Measurements from ENCODE around the gene ADAMTS1.
"Not testable (repeated sequence)": the region's sequence is repeated elsewhere in the genome, so short reads cannot be mapped to it uniquely, and the experiment has no call there.

ADAMTS1 gene

GRCh38 chr21:26865857-26866256 is 20.6 kb upstream of the ADAMTS1 start:
- ATAC-seq, result no peak
- TF ChIP-seq CSDC2 (CRISPR knock-in tag; IDR thresholded peaks at IDR 0.05) (no peak), ARNTL (CRISPR knock-in tag; IDR thresholded peaks at IDR 0.05; ENCODE audit: borderline replicate concordance, low read depth) (no peak), SNAI2 (CRISPR knock-in tag; IDR thresholded peaks at IDR 0.05) (no peak), ZNF565 (CRISPR knock-in tag; conservative IDR thresholded peaks at IDR 0.05; ENCODE audit: low read depth) (no peak), ZFP30 (CRISPR knock-in tag; IDR thresholded peaks at IDR 0.05) (no peak), ESRRG (CRISPR knock-in tag; IDR thresholded peaks at IDR 0.05) (no peak), GLIS3 (CRISPR knock-in tag; IDR thresholded peaks at IDR 0.05) (no peak), ZFP3 (CRISPR knock-in tag; IDR thresholded peaks at IDR 0.05) (no peak)
- TF ChIP-seq, protein P1, sequence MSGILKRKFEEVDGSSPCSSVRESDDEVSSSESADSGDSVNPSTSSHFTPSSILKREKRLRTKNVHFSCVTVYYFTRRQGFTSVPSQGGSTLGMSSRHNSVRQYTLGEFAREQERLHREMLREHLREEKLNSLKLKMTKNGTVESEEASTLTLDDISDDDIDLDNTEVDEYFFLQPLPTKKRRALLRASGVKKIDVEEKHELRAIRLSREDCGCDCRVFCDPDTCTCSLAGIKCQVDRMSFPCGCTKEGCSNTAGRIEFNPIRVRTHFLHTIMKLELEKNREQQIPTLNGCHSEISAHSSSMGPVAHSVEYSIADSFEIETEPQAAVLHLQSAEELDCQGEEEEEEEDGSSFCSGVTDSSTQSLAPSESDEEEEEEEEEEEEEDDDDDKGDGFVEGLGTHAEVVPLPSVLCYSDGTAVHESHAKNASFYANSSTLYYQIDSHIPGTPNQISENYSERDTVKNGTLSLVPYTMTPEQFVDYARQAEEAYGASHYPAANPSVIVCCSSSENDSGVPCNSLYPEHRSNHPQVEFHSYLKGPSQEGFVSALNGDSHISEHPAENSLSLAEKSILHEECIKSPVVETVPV (CRISPR knock-in tag; IDR thresholded peaks at IDR 0.05), result no peak

DNA sequence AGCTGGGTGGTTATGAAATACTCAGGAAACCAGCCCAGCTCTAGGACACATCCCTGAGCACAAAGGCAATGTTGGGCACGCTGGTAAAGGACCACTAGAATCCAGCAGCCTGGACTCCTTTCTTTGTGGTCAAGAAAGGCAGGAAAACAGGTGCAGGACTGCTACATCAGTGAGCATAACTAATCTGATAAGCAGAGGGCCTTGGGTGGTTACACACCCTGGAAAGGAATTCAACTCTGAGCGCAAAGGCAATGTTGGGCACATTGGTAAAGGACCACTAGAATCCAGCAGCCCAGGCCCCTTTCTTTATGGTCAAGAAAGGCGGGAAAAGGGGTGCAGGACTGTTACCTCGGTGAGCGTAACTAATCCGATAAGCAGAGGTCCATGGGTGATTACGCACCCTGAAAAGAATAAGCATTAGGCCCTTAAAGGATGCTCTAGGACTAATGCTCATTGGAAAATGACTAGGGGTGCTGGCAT is 11.7 kb upstream of the ADAMTS1 start:
- not testable (repeated sequence) for ATAC-seq

DNA sequence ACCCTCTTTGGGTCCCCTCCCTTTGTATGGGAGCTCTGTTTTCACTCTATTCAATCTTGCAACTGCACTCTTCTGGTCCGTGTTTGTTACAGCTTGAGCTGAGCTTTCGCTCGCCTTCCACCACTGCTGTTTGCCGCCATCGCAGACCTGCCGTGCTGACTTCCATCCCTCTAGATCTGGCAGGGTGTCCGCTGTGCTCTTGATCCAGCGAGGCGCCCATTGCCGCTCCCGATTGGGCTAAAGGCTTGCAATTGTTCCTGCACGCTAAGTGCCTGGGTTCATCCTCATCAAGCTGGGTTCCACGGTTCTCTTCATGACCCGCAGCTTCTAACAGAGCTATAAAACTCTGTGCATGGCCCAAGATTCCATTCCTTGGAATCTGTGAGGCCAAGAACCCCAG is 9.5 kb upstream of the ADAMTS1 start:
- ATAC-seq, result not testable (repeated sequence)

- no peak for TF ChIP-seq ZFP30 (CRISPR knock-in tag; IDR thresholded peaks at IDR 0.05)
- no peak for ATAC-seq
Observed at GRCh38 chr21:26852423-26852822, 7.2 kb upstream of the ADAMTS1 start.

- no peak for ATAC-seq
- TF ChIP-seq ZNF70 (CRISPR knock-in tag; IDR thresholded peaks at IDR 0.05) (no peak), TCF4 (CRISPR knock-in tag; IDR thresholded peaks at IDR 0.05; ENCODE audit: borderline replicate concordance) (no peak), ARNTL (CRISPR knock-in tag; IDR thresholded peaks at IDR 0.05; ENCODE audit: borderline replicate concordance, low read depth) (no peak), PPARA (CRISPR knock-in tag; IDR thresholded peaks at IDR 0.05; ENCODE audit: borderline replicate concordance) (no peak), PATZ1 (CRISPR knock-in tag; IDR thresholded peaks at IDR 0.05; ENCODE audit: borderline replicate concordance) (no peak), OSR1 (CRISPR knock-in tag; IDR thresholded peaks at IDR 0.05) (no peak), RARB (CRISPR knock-in tag; IDR thresholded peaks at IDR 0.05) (no peak)
- TF ChIP-seq, protein P2, sequence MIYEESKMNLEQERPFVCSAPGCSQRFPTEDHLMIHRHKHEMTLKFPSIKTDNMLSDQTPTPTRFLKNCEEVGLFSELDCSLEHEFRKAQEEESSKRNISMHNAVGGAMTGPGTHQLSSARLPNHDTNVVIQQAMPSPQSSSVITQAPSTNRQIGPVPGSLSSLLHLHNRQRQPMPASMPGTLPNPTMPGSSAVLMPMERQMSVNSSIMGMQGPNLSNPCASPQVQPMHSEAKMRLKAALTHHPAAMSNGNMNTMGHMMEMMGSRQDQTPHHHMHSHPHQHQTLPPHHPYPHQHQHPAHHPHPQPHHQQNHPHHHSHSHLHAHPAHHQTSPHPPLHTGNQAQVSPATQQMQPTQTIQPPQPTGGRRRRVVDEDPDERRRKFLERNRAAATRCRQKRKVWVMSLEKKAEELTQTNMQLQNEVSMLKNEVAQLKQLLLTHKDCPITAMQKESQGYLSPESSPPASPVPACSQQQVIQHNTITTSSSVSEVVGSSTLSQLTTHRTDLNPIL (CRISPR knock-in tag; IDR thresholded peaks at IDR 0.05; ENCODE audit: low read depth), result no peak
Observed at GRCh38 chr21:26851109-26851944, 6.1 kb upstream of the ADAMTS1 start.

- ATAC-seq, result no peak
- TF ChIP-seq GLIS3 (CRISPR knock-in tag; IDR thresholded peaks at IDR 0.05), result no peak
- TF ChIP-seq ISL1 (CRISPR knock-in tag; IDR thresholded peaks at IDR 0.05), result peak; percentile 32; the same call in 1 of the 2 replicates
Observed at GRCh38 chr21:26850116-26850643, 5.0 kb upstream of the ADAMTS1 start.

GRCh38 chr21:26849428-26850115 is 4.4 kb upstream of the ADAMTS1 start:
- no peak for ATAC-seq

More at GRCh38 chr21:26849428-26850115, 4.4 kb upstream of the ADAMTS1 start:
- TF ChIP-seq ZNF8 (CRISPR knock-in tag; IDR thresholded peaks at IDR 0.05), result no peak
- no peak for TF ChIP-seq GLIS3 (CRISPR knock-in tag; IDR thresholded peaks at IDR 0.05)
- no peak for TF ChIP-seq ZNF565 (CRISPR knock-in tag; conservative IDR thresholded peaks at IDR 0.05; ENCODE audit: low read depth)
- TF ChIP-seq, protein P3, sequence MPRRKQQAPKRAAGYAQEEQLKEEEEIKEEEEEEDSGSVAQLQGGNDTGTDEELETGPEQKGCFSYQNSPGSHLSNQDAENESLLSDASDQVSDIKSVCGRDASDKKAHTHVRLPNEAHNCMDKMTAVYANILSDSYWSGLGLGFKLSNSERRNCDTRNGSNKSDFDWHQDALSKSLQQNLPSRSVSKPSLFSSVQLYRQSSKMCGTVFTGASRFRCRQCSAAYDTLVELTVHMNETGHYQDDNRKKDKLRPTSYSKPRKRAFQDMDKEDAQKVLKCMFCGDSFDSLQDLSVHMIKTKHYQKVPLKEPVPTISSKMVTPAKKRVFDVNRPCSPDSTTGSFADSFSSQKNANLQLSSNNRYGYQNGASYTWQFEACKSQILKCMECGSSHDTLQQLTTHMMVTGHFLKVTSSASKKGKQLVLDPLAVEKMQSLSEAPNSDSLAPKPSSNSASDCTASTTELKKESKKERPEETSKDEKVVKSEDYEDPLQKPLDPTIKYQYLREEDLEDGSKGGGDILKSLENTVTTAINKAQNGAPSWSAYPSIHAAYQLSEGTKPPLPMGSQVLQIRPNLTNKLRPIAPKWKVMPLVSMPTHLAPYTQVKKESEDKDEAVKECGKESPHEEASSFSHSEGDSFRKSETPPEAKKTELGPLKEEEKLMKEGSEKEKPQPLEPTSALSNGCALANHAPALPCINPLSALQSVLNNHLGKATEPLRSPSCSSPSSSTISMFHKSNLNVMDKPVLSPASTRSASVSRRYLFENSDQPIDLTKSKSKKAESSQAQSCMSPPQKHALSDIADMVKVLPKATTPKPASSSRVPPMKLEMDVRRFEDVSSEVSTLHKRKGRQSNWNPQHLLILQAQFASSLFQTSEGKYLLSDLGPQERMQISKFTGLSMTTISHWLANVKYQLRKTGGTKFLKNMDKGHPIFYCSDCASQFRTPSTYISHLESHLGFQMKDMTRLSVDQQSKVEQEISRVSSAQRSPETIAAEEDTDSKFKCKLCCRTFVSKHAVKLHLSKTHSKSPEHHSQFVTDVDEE (CRISPR knock-in tag; IDR thresholded peaks at IDR 0.05), result no peak
- TF ChIP-seq TCF4 (CRISPR knock-in tag; IDR thresholded peaks at IDR 0.05; ENCODE audit: borderline replicate concordance), result no peak
- no peak for TF ChIP-seq ZFP3 (CRISPR knock-in tag; IDR thresholded peaks at IDR 0.05)
- no peak for TF ChIP-seq ZC3H10 (CRISPR knock-in tag; IDR thresholded peaks at IDR 0.05)
